Activated CD8-positive, alpha-beta memory T cell treated with anti-CD3 and anti-CD28 coated beads, Interleukin-2, amount 50 U/mL, for 24 hours (primary cell): Measurements from ENCODE around the gene PTPRM.

Experiments used
- DNase-seq: peaks from one replicate; pipeline ENCODE4 v3.0.0-alpha.2; 2020; ENCODE audit errors: extremely low read depth

Gene PTPRM

GRCh38 chr18:8167673-8168072, 600.6 kb downstream of the PTPRM start:
- DNase-seq: no peak

GRCh38 chr18:8169722-8170121, 602.6 kb downstream of the PTPRM start:
- no peak for DNase-seq

GRCh38 chr18:8174771-8175170, 607.7 kb downstream of the PTPRM start:
- no peak for DNase-seq

- no peak for DNase-seq
Measured at GRCh38 chr18:8175501-8176061, 608.5 kb downstream of the PTPRM start.

- no peak for DNase-seq
Measured at GRCh38 chr18:8176109-8176508, 609.0 kb downstream of the PTPRM start.

DNA sequence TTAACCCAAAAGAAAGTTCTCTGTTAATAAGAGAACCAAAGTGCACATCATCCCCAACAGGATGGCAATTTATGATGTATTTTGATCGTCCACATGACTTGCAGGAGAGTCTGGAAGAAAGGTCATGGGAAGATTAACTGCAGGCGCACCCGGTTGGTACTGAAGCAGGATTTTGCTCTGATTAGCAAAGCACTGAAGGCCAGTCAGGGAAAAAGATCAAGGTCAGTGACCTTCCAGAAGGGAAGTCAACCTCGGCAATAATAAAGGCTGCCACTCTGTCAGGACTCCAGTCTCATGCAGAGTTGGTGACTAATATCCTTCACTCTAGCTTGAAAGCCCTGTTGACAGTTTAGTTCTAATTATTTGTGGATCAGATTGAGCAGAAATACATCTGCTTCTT, 609.4 kb downstream of the PTPRM start:
- no peak for DNase-seq

DNA sequence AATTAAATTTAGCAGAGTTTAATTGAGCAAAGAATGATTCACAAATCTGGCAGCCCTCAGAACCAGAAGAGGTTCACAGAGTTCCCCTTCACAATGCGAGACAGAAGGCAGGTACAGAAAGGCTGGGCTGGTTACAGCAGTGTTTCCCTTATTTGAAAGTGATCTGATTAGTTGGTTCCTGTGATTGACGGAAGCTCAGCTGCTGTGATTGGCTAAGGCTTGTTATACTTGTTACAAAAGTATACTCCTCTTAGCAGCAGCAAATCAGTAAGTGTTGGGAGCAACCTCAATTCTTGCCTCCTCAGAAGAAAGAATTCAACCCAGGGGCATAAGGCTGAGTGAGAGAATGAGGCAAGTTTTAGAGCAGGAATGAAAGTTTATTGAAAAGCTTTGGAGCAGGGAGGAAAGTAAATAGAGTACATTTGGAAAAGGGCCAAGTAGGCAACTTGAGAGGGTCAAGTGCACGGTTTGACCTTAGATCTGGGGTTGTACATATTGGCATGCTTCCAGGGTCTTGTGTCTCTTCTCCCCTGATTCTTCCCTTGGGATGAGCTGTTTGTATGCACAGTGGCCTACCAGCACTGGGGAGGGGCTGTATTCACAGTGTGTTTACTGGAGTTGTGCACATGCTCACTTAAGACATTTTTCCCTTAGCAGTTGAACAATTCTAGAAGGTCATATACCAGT, 610.4 kb downstream of the PTPRM start:
- DNase-seq: no peak

DNA sequence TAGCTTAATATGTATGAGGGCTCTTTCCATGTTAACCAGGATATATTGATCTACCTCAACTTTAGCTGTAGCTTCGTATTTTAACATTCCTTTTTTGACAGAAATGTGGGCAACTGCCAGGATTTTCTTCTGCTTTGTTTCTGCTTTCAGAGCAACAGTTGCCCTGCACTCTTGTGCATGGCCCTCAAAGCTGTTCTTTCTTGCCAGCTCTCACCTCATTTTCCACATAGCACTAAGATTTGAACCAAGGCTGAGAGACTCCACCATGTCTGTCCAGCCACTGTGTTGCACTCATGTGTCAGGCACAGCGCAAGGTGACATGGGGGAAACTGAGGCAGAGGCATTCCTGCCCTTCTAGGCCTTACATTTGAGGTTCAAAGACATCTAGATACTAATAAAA, 619.3 kb downstream of the PTPRM start:
- DNase-seq: no peak

- DNase-seq: no peak
Measured at GRCh38 chr18:8188184-8188583, 621.1 kb downstream of the PTPRM start.

- no peak for DNase-seq
Measured at GRCh38 chr18:8190980-8191379, 623.9 kb downstream of the PTPRM start.

DNA sequence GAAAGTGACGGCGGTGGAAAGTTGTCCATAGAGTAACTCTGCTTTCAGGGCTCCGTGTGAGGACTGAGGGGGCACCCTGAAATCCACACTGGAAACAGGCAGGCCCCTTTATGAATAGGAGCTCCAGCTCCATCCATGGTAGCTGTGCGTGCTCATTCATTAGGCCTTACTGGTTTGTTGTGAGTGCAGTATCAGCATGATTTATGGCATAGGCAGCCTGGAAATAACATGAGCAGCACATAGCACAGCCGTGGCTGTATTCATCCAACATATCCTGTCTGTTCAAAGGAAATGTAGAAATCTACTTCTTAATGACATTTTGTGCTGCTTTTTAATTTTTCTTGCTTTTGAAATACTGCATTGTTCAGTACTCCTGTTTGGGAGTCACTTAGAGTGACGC, 627.3 kb downstream of the PTPRM start:
- no peak for DNase-seq

- DNase-seq: no peak
Measured at GRCh38 chr18:8196238-8196637, 629.1 kb downstream of the PTPRM start.

- DNase-seq: no peak
Measured at GRCh38 chr18:8197499-8197898, 630.4 kb downstream of the PTPRM start.

- DNase-seq: no peak
Measured at GRCh38 chr18:8207996-8208395, 640.9 kb downstream of the PTPRM start.

- no peak for DNase-seq
Measured at GRCh38 chr18:8208716-8209115, 641.6 kb downstream of the PTPRM start.

DNA sequence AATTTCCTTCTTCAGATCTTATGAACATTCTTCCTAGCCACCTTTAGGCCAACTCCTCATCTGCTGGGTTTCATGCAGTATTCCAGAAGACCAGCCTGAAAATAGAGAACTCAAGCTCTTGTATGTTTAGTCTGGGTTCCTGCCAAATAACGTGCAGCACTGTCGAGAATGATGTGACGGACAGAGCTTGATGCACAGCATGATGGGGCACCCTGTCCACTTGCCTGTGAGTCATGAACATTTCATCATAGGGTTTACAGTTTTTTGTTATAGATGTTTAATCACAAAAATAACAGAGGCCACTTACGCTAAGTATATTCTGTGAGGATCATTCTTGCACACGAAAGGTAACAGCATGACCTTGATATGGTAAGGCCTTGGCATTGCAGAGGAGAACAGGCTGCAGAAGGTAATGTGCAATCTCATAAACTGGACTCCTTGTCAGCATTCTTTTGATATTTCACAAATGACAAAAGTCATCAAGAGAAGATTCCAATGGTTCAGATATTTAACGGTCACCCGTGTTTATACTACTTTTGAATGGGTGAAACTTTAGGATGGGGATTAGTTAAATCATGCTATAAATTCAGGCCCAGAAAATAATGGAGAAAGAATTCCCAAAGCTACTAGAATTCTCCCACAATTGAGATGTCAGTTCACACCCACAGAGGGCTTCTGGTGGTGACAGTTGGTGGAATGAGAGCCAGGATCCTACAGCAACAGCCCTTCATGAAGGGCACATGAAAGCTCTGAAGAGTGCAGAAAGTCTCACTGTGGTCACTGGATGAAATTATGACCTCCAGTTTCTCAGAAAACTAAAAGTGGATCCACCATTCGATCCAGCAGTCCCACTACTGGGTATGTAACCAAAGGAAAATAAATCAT, 646.0 kb downstream of the PTPRM start:
- DNase-seq: no peak

GRCh38 chr18:8215741-8216140, 648.6 kb downstream of the PTPRM start:
- DNase-seq: no peak

DNA sequence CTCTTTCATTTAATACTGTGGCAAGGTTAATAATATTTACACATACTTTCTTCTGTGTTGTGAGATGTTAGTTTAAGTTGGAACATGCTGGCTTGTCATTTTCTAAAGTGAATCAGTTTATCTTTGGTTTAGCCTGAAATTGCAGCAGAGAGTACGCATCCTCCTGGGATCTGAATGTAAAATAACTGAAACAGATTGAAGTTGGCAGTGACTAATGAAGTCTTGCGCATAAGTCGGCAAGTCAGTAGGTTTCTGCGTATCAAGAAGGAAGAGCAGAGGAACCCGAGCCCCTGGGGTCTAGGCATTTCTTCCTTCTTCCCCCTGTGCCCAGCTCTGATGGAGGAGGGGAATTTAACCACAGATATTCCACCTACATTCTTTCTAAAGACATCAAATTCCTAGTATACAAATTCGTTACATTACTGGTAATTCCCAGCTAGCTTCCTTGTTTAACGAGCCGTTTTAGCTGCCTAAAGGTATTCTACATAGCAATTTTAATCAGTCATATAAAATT, 650.0 kb downstream of the PTPRM start:
- DNase-seq: no peak

- no peak for DNase-seq
Measured at GRCh38 chr18:8218197-8218596, 651.1 kb downstream of the PTPRM start.

DNA sequence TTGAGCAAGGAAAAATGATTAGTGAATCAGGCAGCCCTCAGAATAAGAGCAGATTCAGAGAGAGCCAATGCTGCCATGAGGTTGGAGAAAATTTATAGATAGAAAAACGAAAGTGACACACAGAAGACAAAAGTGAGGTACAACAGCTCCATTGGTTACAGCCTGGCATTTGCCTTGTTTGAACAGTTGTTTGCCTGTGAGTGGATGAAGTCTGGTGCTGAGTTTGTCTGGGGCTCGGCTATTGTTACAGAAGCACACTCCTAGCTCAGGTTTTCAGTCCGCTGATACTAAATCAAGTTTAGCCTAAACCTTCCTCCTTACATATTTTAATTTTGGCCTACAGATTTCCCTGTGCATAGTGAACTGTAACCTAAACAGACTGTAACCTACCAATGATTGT, 654.3 kb downstream of the PTPRM start:
- no peak for DNase-seq

DNA sequence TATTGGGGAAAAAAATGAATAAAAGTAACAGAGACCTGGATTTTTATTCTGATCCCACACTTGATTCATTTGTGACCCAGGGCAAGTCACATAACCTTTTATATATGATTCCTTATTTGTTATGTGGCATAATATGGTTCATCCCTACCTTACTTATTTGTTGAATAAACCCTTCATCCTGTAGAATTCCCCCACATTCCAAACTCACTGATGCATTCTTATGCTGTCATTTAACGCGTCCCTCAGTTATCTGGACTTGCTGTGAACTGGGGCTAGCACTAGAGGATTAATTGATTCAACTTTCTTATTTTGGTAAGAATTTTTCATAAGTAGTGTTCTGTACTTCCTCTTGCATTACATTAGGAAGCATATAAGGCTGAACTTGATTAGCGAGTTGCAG, 657.5 kb downstream of the PTPRM start:
- no peak for DNase-seq

DNA sequence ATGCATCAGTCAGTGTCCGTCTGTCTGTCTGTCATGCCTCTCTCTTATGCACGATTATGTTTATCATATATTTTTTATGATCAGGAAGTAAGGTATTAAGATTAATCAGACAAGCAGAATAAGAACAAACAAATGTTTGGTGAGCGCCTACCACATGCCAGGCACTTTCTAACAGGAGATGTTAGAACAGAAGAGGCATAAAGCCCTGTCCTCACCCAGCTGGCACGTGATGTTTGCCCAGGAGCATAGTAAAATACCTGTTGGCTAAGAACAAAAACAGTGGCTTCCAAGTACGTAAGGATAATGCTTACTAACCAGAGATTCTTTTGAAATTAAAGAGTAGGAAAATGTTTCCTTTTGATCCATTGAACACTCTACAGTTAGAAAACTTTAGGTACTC, 661.9 kb downstream of the PTPRM start:
- no peak for DNase-seq

DNA sequence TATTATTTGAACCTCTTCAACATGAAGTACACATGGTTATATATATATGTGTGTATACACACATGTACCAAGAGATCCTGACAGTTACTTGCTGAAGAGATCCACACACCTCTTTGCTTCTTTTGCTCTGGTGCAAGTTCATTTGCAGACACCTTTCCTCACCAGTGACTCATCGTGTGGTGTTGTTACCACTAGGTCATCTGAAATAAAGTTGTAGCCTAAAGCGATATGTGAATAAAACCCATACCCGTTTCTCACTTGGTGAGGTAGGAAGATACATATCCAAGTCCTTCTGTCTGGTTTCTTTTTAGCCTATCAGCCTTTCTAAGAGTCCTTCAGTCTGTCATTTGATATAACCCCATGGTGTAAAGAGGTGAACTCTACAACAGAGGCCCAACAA, 662.7 kb downstream of the PTPRM start:
- no peak for DNase-seq
